KMS-11 (cell line): ENCODE results near the gene CABLES1.

Source experiments
- H2AFZ ChIP-seq: fragments of 200-600 bp; sonication (generic); 2 replicates; pipeline ENCODE4 v1.6.1; 2016; ENCODE audit warnings: antibody characterized with exemption, mixed run types, low read depth
- H3K27ac ChIP-seq: fragments of 200-600 bp; sonication (generic); 2 replicates; pipeline ENCODE4 v1.6.1; 2016; ENCODE audit warnings: mild to moderate bottlenecking, mixed run types
- H3K27me3 ChIP-seq: fragments of 200-600 bp; sonication (generic); 2 replicates; pipeline ENCODE4 v1.6.1; 2017; ENCODE audit warnings: mild to moderate bottlenecking, low read depth, mixed run types, moderate library complexity; ENCODE audit not compliant: insufficient read depth
- H3K36me3 ChIP-seq: fragments of 200-600 bp; sonication (generic); 2 replicates; pipeline ENCODE4 v1.6.1; 2017; ENCODE audit warnings: mild to moderate bottlenecking, mixed run types; ENCODE audit not compliant: insufficient read depth
- H3K4me1 ChIP-seq: fragments of 200-600 bp; sonication (generic); 2 replicates; pipeline ENCODE4 v1.6.1; 2016; ENCODE audit warnings: mild to moderate bottlenecking, low read depth, mixed run types; ENCODE audit not compliant: poor library complexity, severe bottlenecking
- H3K4me2 ChIP-seq: fragments of 200-600 bp; sonication (generic); 2 replicates; pipeline ENCODE4 v1.7.0; 2016; ENCODE audit warnings: mild to moderate bottlenecking, mixed run types
- H3K4me3 ChIP-seq: fragments of 200-600 bp; sonication (generic); IDR thresholded peaks from 2 replicates; pipeline ENCODE4 v1.6.1; 2017; ENCODE audit warnings: low read depth, low read length, mixed read lengths; ENCODE audit not compliant: insufficient read depth
- H3K79me2 ChIP-seq: fragments of 200-600 bp; sonication (generic); 2 replicates; pipeline ENCODE4 v1.6.1; 2016; ENCODE audit warnings: low read depth, mixed run types; ENCODE audit not compliant: insufficient read depth
- H3K9ac ChIP-seq: fragments of 200-600 bp; sonication (generic); 2 replicates; pipeline ENCODE4 v1.6.1; 2016; ENCODE audit warnings: mild to moderate bottlenecking, mixed run types
- H4K20me1 ChIP-seq: fragments of 200-600 bp; sonication (generic); 2 replicates; pipeline ENCODE4 v1.6.1; 2016; ENCODE audit warnings: mild to moderate bottlenecking, mixed run types; ENCODE audit not compliant: insufficient read depth
- TF ChIP-seq, protein P1 (sequence below): fragments of 200-600 bp; sonication (generic); conservative IDR thresholded peaks from 2 replicates; pipeline ENCODE4 v1.6.1; 2017; ENCODE audit warnings: low read depth, mild to moderate bottlenecking, antibody characterized with exemption, low read length, moderate library complexity, mixed read lengths

CABLES1 gene

GRCh38 chr18:23127090-23127489 is 8.2 kb upstream of the CABLES1 start:
- Histone ChIP-seq H4K20me1 (no peaks in the 10 kb centered on the region), H3K79me2 (no peaks in the 10 kb centered on the region), H3K4me1 (peaks cover 9% of the 10 kb centered on the region), H3K4me2 (no peak overlapping the region), H3K9ac (no peak overlapping the region), H3K27ac (no peak overlapping the region), H3K36me3 (no peaks in the 10 kb centered on the region), H3K4me3 (no peak overlapping the region), H2AFZ (no peak overlapping the region), H3K27me3 (no peaks in the 10 kb centered on the region)
- TF ChIP-seq, protein P1, sequence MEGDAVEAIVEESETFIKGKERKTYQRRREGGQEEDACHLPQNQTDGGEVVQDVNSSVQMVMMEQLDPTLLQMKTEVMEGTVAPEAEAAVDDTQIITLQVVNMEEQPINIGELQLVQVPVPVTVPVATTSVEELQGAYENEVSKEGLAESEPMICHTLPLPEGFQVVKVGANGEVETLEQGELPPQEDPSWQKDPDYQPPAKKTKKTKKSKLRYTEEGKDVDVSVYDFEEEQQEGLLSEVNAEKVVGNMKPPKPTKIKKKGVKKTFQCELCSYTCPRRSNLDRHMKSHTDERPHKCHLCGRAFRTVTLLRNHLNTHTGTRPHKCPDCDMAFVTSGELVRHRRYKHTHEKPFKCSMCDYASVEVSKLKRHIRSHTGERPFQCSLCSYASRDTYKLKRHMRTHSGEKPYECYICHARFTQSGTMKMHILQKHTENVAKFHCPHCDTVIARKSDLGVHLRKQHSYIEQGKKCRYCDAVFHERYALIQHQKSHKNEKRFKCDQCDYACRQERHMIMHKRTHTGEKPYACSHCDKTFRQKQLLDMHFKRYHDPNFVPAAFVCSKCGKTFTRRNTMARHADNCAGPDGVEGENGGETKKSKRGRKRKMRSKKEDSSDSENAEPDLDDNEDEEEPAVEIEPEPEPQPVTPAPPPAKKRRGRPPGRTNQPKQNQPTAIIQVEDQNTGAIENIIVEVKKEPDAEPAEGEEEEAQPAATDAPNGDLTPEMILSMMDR, result no peak

DNA sequence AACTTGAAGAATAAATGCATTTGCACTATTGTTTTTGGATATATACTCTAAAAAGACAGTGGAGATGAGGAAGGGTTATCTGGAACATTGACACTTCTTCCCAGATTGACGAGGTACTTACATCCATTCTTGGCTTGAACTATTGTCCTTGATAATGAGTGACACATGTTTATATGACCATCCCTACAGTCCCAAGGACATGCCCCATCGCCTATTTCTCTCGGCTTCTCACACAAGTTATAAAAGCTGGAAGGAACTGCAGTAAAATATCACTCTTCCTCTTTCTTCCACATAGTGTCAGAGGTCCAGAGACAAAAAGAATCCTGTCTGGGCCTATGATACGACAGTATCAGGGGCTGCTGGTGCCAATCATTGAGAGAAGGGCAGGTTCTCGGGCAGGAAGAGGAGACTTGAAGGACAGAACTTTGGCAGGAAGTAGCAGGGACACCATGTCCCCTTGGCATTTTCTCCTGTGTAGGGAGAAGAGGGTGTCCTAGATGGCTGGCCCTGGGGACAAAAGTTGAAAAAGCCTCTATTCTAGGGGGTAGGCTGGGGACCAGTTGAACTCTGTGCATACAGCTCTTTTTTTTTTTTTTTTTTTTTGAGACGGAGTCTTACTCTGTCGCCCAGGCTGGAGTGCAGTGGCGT is 5.8 kb upstream of the CABLES1 start:
- H4K20me1 ChIP-seq, result no peaks in the 10 kb centered on the region
- H3K27ac ChIP-seq, result no peak overlapping the region
- H3K4me2 ChIP-seq, result no peak overlapping the region
- no peak overlapping the region for H2AFZ ChIP-seq
- TF ChIP-seq, protein P1, result no peak
- no peak overlapping the region for H3K9ac ChIP-seq
- H3K4me3 ChIP-seq, result no peak overlapping the region
- H3K79me2 ChIP-seq, result peaks cover under 1% of the 10 kb centered on the region; the same call in 1 of the 2 replicates
- no peaks in the 10 kb centered on the region for H3K27me3 ChIP-seq
- H3K4me1 ChIP-seq, result peaks cover 29% of the 10 kb centered on the region
- H3K36me3 ChIP-seq, result no peaks in the 10 kb centered on the region

DNA sequence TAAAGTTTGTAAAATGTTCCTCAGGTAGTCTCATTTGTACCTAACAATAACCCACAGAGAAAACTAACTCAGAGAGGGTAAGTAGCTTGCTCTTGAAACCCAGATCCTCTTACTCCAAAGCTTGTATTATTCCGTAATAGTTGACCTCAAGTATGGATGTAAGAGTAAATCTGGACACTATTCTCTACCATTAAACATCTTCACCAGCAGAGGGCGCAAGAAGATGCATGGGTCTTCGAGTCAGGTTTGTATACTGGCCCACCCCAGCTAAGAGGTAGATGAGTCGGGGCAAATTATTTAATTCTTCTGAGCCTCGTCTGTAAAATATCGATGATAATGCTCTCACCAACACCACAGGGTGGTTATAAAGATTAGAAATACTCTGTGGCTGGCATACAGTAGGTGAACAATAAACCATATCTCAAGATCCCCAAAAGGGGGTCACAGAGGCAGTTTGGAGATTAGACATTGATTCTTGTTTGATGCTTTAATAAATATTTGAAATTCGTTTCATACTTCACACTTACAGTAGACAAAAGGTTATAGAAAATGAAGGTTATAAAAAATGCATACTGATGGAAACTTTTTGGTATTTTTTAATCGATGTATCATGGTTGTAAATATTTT is 3.5 kb upstream of the CABLES1 start:
- H4K20me1 ChIP-seq, result no peaks in the 10 kb centered on the region
- H3K27ac ChIP-seq, result peak overlapping the region; percentile 95; the same call in 1 of the 2 replicates
- TF ChIP-seq, protein P1, result peak; percentile 99
- H3K36me3 ChIP-seq, result no peaks in the 10 kb centered on the region
- peaks cover 29% of the 10 kb centered on the region for H3K4me1 ChIP-seq
- peak overlapping the region; percentile 97 for H3K4me2 ChIP-seq
- no peaks in the 10 kb centered on the region for H3K27me3 ChIP-seq
- no peak overlapping the region for H3K9ac ChIP-seq
- H2AFZ ChIP-seq, result 0 out of 2 replicates have a peak overlapping the region, but pooled peaks have one; percentile 2
- no peak overlapping the region for H3K4me3 ChIP-seq
- H3K79me2 ChIP-seq, result peaks cover 18% of the 10 kb centered on the region

GRCh38 chr18:23133860-23134779 is 1.2 kb upstream of the CABLES1 start:
- peaks cover 9% of the 10 kb centered on the region; the same call in 1 of the 2 replicates for H4K20me1 ChIP-seq
- H3K9ac ChIP-seq, result peak overlapping the region; percentile 88
- peaks cover 41% of the 10 kb centered on the region for H3K79me2 ChIP-seq
- H3K4me3 ChIP-seq, result no peak overlapping the region
- H2AFZ ChIP-seq, result peak overlapping the region; percentile 30
- H3K27me3 ChIP-seq, result no peaks in the 10 kb centered on the region
- peak overlapping the region; percentile 95 for H3K27ac ChIP-seq
- TF ChIP-seq, protein P1, result no peak; the same call in 1 of the 2 replicates
- H3K4me2 ChIP-seq, result peak overlapping the region; percentile 97
- H3K36me3 ChIP-seq, result peaks cover 5% of the 10 kb centered on the region; the same call in 1 of the 2 replicates
- H3K4me1 ChIP-seq, result peaks cover 40% of the 10 kb centered on the region
